22Rv1 (cell line): Measurements from ENCODE around the gene FRAS1.

Source experiments
- CTCF ChIP-seq: fragments of 450-650 bp; IDR thresholded peaks from 2 replicates; pipeline ENCODE4 v1.5.1; 2017; ENCODE audit warnings: mild to moderate bottlenecking
- ZFX ChIP-seq: fragments of 450-650 bp; IDR thresholded peaks from 2 replicates; pipeline ENCODE4 v1.6.1; 2017; ENCODE audit warnings: antibody characterized with exemption, borderline replicate concordance

DNA sequence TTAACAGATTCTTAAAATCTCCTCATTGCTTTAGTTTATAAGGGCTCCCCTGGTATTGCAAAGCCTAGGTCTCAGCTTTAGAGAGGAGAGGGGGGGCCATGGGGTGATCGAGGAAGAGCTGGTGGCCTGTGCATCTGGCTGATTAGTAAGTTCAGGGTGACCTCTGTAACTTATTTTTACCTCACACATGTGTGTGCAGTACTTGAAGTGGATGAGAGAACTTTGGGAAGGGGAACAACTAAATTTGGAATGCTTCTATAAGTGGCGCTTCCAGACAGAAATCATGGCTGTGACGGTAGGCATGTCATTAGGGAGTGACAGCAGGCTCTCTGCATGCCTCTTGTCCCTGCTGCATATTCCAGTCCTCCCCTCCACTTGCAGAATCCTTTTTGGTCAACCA is 41.9 kb downstream of the FRAS1 start:
- TF ChIP-seq CTCF (no peak), ZFX (no peak)
